AG08395 (cell line): ENCODE measurements around the gene RAD51B.
"Not testable (repeated sequence)": the region's sequence is repeated elsewhere in the genome, so short reads cannot be mapped to it uniquely, and the experiment has no call there.

Experiments used
- DNase-seq: peaks from one replicate; pipeline ENCODE4 v3.0.0; 2012; ENCODE audit warnings: mixed read lengths, low spot score

RAD51B gene

DNA sequence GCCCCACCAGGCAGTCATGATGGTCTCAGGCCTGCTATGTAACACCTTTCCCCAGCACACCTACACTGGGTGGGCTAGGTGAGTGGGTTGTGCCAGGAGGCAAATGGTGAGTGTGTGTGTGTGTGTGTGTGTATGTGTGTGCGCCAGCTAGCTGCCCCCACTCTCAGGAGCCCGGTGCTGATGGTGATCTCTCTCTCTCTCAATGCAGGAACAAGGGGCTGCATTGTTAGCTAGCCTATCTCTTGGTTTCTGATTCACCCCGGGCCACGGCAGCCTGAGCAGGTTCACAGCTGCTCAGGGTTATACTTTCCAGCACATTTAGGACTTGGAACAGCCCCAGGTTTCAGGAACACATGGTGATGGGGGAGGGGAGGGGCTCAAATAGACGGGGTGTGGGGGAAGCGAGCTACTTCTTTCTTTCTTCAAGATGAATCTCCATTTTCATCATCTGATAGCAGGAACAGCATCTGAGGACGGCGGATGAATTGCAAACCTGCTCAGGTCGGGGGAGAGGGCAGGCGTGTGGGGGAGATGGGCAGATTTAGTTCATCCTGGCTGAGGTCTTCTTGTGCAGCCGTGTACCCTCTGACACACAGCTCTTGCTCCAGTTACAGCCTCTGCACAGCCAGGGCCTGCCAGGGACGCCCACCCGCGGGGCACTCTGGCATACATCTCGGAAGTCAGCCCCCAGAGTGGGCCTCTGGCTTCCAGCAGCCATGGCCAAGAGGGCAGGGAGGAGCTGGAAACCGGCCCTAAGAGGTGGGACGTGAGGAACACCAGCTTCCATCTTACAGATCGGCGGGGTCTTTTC is 835.6 kb downstream of the RAD51B start:
- DNase-seq, result no peak

- DNase-seq, result no peak
These were observed 836.3 kb downstream of the RAD51B start for GRCh38 chr14:68655911-68656316.

GRCh38 chr14:68656452-68656851 is 836.9 kb downstream of the RAD51B start:
- no peak for DNase-seq

GRCh38 chr14:68657300-68658028 is 837.9 kb downstream of the RAD51B start:
- DNase-seq, result no peak

- no peak for DNase-seq
These were observed 838.5 kb downstream of the RAD51B start for GRCh38 chr14:68658029-68658509.

DNA sequence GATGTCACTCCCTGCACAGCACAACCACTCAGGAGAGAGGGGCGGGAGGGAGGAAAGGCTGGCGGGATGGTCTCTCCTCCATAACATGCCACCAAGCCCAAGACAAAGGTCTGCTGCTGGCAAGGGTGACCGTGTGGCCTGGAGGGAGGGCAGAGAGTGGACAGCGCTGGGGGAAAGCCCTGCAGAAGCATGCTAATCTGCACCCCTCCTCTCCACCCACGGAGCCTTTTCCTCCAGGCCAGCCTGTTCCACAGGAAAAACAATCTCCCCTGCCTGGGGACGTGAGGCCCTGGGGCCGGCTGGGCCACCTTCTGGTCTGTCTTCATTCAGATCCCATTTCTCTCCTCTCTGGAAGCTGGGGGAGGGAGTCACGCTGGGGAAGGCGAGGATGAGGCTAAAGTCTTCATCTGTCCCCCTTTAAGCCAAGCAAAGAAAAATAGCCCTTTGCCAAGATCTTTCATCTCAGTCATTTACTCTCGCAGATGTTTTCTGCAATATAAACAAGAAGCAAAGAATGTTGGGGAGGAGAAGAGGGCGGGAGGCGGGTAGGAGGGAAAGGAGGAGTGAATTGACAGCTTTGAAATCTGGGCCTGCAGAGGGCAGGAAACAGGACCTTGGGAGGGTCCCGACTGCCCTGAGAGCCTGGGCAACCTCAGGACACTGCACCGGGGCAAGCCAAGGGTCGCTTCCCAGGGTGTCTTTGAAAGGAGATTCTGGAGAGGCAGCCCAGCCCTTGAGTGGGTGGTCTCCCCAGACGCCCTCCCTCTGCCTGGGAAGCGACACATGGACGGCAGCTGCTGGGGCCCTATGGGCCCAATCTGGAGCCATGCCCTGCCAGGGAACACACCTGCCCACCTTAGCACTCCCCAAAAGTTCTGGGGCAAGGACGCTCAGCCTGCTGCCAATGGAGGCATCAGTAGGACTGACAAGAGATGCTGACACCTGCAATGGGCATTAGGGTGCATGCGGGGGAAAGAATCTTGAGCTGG is 839.7 kb downstream of the RAD51B start:
- peak; percentile 31 for DNase-seq

DNA sequence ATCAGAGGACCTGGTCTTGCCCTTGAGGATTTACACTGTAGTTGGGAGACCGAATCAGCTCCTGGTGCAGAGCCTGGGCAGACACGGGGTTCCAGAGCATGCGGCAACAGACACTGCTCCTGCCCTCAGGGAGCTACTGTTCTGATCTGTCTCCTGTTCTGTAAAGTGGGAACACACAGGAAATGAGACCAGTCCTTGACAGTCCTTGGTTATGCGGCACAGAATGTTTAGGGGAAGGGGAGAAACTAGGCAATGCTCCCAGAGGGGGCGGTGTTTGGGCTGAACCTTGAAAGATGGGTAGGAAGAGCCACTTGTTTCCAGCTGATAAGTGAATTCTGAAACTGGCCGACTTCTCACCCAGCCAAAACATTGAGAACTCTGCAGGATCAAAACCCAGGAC is 840.9 kb downstream of the RAD51B start:
- no peak for DNase-seq

GRCh38 chr14:68661226-68662225 is 841.9 kb downstream of the RAD51B start:
- no peak for DNase-seq

DNA sequence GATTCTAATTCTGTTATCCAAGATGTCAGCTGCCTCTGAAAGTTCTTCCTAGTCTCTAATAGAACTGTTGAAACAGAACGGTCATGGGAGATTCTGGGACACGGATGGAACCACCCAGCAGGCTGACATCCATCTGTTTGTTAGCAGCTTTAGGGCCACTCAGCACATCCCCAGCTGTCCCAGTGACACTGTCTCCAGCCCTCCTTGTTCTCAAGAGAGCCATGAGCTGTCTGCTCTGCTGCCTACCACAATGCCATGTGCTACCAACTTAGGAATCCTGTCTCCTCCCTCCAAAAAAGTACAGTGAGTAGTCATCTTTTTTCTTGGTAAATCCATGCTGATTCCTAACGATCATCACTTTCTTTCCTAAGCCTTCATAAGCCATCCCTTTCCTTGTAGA is 842.8 kb downstream of the RAD51B start:
- DNase-seq, result peak; percentile 53

GRCh38 chr14:68662826-68663225 is 843.2 kb downstream of the RAD51B start:
- not testable (repeated sequence) for DNase-seq

DNA sequence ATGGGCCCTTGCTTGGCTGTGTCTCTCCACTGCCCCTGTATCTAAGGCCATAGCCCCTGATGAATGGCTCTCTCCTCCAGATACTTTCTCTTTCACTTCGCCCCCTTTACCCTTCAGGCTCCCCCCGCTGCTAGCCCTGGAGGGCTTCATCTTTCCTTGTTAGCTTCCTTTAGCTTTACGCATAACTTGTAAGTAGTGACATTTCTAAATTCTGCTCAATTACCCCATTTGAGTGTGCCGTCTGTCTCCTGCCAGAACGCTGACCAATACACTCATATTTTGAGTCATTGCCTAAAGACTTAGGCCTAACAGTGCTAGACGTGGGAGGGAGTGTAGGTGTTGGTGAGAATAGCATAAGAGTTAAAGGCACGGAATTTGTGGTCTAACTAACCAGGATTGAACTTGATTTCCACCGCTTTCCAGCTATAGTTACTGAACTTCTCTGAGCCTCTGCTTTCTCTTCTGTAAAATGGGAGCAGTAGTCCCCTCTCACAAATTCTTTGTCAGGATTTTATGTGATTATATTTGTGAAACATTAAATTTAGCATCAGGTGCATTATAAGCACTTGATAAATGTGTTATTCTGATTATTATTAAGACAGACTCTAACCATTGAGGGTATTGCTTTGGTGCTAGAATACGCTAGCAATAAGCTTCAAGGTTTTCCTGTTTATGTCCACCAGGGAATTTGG is 844.0 kb downstream of the RAD51B start:
- no peak for DNase-seq

DNA sequence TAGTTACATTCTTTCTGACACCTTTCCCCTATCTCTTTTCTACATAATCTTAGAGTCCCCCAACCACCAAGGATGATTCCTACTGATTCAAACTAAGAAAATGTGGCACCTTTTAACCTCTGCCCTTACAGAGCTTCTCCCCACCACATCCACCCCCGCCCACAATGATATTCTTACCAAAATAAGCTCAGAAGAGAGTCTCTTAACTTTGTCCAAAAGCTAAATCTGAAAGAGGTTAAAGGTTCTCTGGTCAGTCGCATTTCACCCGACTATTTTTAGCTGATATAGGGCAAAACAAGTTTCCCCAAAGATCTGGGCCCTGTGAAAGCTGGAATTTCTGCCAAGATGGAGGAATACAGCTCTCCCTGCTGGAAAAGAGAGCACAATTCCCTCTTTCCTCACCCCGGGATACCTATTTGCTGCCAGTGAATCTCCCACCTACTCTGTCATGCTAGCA is 844.7 kb downstream of the RAD51B start:
- DNase-seq, result no peak

- DNase-seq, result no peak
These were observed 845.6 kb downstream of the RAD51B start for GRCh38 chr14:68665131-68665530.

- DNase-seq, result no peak
These were observed 846.2 kb downstream of the RAD51B start for GRCh38 chr14:68665792-68666204.

DNA sequence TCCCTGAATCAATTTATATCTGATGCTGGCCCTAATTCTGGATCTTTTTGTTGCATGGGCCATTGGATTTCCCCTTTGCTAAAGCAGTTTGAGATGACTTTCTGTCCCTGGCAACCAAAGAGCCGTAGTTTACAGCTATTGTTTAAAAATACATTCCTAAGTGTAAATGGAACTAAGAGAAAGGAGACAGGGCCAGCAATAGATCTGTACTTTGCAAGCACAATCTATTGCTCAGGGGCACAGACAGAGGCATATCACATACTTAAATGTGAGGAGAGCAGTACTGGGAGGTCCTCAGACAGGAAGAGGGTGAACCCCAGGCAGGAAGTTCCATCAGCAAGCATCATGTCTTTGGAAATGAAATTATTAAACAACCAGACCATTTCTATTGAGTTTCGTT is 846.7 kb downstream of the RAD51B start:
- DNase-seq, result no peak

DNA sequence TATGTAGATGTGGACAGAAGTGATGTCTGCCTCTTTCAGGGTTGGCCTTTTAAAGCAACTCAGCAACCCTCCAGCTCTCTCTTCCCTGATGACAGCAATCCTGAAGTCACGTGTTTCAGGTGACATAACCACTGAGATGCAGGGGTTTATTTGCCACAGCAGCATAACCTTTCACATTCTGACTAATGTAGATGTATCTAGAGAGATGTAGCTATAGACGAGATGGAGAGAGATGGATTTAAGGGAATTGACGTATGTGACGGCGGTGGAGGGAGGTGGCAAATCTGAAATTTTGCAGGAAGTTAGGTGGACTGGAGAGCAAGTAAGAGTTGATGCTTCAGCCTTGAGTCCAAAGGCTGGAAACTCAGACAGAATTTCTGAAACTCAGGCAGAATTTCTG is 847.3 kb downstream of the RAD51B start:
- no peak for DNase-seq

- peak; percentile 38 for DNase-seq
These were observed 847.8 kb downstream of the RAD51B start for GRCh38 chr14:68667313-68667791.

DNA sequence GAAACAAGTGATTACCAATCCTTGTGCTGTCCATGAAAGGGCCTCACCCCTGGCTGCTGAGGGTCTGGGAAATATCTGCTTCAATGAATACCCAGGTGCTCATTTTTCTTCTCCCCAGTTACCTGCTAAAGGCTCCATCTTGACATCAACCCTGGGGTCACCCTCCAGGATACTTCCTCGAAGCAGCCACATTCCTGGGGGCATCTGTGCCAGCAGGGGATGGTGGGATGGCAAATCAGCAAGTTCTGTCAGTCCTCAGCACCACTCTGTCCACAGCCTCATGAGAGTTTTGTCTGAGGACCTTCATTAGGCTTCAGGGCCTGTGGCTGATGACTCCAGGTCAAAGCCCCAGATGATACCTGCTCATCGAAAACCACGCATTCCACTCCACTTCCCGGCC is 848.4 kb downstream of the RAD51B start:
- no peak for DNase-seq

GRCh38 chr14:68668531-68668930 is 849.0 kb downstream of the RAD51B start:
- DNase-seq, result no peak

GRCh38 chr14:68669111-68669511 is 849.5 kb downstream of the RAD51B start:
- DNase-seq, result no peak
